GM04503 (cell line): Measurements from ENCODE around the gene SNRPD3.
A peak's percentile ranks its signal among the peaks of the same experiment; 100 is the strongest.
"Not testable (repeated sequence)": the region's sequence is repeated elsewhere in the genome, so short reads cannot be mapped to it uniquely, and the experiment has no call there.

Experiments used
- DNase-seq: peaks from one replicate; pipeline ENCODE4 v3.0.0-alpha.2; 2012; ENCODE audit warnings: low read depth

Gene SNRPD3

DNA sequence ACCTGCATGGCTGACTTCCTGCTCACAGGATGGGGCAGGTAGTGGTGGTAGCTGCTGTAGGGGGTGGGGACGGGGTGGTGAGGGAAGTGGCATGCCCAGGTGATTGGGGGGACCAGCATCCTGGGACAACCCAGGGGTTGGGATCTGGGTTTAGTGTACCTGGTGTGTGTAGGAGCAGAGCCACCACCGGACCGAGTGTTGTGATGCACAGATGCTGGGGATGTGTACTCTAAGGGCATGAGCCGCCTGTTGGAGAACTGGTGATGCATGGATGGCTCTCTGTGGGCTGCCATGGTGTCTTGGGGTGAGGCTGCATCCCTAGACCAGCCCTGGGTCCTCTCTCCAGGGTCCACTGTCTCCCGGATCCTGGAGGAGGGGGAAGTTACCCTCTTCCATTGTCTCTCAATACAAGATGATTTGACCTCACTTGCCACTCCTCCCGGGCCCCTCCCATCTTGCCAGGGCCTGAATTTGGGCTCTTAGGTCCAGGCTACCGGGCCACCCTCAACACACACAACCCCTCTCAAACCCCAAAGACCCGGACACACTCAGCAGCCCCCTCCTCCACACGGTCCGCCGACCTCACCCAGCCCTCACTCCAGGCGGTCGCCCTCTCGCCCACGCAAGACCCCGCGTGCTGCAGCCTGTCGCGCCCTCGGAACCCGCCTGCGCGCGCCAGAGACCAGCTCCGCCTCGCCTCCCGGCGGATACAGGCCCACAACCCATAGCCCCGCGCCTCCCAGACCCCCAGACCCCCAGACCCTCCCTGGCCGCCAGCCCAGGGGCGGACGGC is 36.5 kb downstream of the SNRPD3 start:
- no peak for DNase-seq

DNA sequence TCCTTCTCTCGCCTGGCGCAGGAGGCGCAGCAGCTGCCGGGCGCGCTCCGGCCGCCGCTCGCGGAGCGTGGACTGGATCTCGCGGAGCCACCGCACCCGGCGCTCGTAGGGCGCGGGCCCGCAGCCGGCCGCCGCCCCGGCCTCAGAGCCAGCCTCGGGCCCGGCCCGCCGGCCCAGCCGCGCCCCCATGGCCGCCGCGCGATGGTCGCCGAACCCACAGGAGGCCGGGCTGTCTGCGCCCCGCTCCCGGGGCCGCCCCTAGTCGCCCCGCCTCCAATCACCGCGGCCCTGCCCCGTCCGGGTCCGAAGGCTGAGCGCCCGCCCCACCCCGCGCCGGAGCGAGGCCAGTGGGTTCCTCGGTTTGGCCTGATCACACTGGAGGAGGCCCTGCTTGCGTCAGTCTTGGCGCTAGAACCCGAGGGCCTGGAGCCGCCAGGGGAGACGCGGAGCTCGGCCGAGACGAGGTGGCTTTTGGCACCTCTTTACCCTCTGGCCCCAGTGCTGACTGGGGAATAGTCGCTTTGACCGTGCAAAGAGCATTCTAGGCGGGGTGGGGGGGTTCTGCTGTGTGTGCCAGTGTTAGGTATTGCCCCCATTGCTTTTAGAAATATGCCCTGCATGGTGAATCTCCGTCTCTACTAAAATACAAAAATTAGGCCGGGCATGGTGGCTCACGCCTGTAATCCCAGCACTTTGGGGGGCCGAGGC is 37.2 kb downstream of the SNRPD3 start, which contains the start of gene LRRC75B:
LRRC75B (minus strand) TSS at position 223 of the 708 bp plus-strand sequence; CDS start at position 189, 34 bp downstream.
- peak; percentile 39 for DNase-seq

DNA sequence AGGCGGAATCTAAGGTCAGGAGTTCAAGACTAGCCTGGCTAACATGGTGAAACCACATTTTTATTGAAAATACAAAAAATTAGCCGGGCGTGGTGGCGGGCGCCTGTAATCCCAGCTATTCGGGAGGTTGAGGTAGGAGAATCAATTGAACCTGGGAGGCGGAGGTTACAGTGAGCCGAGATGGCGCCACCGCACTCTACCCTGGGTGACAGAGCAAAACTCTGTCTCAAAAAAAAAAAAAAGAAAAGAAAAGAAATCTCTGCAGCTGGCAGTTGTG is 37.7 kb downstream of the SNRPD3 start:
- DNase-seq = not testable (repeated sequence)

DNA sequence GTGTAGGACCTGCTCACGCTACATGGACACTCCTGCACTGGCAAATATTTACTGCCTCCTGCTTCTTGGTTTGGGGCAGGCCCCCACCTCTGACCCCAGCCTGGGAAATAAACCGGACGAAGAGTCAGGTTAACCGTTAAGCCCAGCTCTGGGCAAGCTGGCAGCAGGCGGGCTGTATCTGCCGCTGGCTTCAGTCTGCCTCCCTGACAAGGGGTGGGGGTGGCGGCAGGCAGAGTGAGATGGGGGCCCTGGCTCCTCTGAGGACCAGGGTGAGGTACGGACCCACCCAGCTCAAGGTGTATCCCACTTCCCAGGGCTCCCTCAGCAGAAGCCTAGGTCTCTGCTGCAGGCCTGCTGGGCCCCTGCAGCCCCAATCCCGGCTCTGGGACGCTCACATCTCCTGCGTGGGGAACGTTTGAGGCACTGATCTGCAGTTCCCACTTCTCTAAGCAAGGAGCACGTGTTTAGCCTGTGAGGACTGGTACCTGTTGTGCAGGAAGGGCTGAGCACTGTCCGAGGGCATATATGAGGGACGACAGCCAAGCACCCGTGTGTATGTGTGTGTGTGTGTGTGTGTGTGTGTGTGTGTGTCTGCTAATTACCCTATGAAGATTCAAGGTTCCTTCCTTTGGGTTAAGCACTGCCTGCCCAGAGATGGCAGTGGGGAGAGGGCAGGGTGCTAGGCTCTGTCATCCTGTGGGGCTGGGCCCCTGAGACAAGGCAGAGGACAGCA is 38.2 kb downstream of the SNRPD3 start:
- DNase-seq = no peak

DNA sequence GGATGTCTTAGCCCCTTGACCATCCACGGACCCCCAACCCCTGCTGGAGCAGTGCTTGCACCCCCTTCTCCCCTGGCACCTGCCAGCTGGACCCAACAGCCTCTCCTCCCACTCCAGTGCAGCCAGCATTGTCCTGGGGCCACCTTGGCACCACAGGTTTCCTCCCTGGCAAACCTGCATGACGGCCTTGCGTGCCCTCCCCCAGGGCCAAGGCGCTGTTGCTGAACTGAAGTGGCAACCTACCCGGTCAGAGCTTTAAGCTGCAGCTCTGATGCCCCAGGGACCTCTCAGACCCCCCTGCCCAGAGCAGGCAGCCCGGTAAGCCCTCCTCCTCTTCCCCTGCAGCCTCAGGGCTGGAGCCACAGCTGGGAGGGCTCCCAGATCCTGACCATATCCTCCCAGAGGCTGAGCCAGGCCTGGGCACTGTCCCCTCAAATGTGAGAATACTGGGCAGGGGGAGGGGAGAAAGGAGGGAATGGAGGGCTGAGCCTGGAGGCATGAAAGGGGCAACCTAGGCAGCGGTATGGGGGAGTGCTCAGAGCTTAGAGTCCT is 38.8 kb downstream of the SNRPD3 start:
- no peak for DNase-seq

DNA sequence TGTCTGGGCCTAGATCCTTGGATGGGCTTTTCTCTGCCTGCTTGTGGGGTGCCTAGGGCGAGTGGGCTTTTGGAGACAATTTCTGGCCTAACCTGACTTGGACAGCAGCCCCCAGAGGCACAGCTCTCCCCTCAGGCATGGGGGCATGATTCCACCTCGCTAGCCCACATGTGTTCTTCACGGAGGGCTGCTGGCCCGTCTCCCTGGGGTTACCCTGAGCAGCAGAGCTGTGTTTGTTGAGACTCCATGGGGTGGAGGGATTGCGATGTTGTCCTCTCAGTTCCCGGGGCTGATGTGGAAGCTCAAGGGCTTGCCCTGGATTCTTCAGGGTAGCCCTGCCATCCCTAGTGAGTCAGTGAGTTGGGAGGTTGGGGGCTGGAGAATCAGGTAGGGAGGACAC is 39.4 kb downstream of the SNRPD3 start:
- no peak for DNase-seq

DNA sequence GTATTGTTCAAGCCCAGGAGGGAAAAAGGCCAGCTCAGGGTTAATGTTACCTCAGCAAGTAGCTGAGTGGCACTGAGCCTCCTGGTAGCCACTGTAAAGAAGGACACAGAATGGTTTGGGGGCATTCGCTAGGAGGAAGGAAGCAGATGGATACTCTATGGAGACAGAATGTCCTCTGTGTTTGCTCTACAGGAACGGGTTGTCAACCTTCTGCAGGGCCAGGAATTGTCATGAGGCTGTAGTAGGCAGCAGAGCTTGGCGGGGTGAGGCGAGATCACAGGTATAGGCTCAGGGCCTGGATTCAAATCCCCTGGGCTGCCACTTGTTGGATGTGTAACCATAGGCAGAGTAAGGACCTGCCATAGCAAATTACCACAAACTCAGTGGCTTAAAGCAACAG is 40.1 kb downstream of the SNRPD3 start:
- no peak for DNase-seq

DNA sequence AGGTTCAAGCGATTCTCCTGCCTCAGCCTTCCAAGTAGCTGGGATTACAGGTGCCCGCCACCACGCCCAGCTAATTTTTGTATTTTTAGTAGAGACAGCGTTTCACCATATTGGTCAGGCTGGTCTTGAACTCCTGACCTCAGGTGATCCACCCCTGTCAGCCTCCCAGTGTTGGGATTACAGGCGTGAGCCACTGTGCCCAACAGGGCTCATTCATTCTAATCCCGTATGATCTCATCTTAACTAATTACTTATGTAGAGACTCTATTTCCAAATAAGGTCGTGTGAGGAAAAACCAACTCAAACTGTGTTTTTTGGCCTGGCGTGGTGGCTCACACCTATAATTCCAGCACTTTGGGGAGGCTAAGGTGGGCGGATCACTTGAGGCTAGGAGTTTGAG is 41.3 kb downstream of the SNRPD3 start:
- DNase-seq = not testable (repeated sequence)

DNA sequence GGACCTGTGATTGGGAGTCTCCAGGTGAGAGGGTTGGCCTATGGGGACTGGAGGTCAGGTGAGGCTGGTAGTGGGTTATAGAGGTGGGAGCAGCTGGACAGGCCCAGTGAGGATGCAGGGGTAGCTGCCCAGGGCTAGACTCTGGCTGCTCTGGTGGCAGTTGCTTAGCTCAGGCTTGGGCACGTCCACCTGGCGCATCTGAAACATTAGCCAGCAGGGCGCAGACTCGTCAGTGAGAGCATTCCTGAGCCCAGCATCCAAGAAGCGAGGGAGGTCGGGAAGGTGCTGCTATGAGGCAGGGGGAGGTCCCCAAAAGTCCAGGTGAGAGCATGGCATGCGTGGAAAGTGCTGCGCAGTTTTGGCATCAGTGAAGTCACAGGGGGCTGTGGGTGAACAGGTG is 43.7 kb downstream of the SNRPD3 start:
- DNase-seq = no peak

DNA sequence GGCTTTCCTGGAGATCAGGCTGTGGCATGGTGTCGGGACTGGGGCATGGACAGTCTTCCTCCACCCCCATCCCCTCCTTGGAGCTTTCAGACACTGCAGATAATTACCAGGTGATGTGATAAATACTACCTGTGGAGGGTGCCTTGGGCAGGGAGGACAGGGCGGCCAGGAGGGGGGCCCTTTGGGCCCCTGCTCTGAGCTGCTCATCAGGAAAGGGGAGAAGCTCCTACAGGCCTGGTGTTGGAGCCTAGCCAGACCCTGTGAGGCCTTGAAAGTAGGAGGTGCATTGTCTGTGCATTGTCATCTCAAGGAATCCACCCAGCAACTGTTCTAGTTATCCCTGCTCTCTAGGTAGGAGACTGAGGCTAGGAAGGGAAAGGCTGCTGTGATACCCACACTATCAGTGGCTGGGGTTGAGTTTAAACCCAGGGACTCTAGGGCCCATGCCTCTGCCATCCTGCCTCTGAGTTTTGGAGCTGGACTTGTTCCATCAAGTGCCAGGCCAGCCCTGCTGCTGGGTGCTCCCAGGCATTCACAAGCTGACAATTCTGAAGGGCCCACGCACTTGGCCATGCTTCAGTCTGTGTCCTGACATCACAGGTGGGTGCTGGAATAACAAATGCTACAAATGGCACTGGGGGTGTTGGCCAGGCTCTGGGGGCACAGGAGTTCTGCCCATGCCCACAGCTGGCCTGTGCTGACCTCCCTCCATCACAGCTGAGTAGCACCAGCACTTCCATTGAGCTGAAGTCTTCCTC is 44.3 kb downstream of the SNRPD3 start:
- not testable (repeated sequence) for DNase-seq

DNA sequence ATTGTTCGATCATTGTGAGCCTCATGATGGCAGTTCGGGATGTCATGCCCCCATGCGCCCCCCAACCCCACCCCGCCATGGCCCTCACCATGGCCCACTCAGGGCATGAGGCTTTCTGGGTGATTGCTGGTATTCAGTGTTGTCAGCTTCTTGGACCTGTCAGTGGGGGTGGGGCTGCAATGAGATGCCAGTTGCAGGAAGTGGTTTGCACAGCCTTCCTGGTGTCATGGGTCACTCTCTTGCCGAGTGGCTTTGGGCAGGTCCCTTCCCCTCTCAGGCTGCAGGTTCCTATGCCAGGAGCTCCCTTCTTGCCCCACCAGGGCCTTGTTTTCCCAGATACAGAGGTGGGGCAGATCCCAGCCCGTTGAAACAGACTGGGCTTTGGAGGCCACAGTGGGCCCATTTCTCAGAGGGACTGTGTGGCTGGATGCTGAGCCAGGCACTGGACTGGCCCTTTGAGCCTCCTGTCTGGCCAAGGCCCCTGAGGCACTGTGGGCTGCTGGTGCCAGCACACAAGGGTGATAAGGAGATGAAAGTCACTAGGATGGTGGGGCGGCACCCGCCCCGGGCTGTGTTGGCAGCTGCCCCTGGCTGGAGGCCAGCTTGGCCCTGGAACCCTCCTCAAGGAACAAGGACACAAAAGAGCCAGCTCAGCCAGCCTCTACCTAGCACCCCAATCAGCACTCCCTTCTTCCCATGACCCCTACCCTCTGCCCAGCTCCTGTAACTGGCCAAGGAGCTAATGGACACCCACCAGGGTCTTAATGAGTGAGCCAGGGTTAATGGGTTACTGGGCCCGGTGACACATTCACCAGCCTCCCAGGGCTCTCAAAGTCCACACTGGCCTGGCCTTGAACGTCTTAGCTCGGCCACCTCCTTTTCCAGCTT is 45.7 kb downstream of the SNRPD3 start:
- DNase-seq = no peak

DNA sequence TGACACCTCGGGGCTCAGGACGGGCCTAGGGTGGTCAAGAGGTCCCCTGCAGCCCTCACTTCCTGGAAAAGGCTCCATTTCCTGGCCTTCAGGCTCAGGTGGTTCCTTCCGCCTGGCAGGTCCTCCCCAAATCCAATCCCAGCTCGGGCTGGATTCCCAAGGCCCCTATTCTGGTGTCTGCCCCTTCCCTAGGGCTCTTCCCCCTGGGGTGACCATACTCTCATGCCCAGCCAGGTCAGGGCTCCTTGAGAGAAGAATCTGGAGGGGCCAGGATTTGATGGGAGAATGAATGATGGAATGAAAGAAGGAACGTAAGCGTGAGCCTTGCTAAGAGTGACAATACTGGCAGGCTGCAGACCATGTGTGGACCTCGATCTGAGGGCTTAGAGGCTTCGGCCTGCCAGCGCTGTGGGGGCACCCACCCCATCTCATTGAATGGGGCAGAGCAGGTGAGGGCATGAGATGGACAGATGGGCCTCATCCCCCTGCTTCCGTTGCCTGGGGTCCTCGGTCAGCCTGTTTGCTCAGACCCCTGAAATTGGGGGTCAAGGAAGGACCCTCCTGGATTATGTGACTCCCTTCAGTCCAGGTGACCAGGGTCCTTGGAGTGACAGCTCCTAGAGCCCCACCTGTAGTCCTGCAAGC is 46.4 kb downstream of the SNRPD3 start:
- not testable (repeated sequence) for DNase-seq

DNA sequence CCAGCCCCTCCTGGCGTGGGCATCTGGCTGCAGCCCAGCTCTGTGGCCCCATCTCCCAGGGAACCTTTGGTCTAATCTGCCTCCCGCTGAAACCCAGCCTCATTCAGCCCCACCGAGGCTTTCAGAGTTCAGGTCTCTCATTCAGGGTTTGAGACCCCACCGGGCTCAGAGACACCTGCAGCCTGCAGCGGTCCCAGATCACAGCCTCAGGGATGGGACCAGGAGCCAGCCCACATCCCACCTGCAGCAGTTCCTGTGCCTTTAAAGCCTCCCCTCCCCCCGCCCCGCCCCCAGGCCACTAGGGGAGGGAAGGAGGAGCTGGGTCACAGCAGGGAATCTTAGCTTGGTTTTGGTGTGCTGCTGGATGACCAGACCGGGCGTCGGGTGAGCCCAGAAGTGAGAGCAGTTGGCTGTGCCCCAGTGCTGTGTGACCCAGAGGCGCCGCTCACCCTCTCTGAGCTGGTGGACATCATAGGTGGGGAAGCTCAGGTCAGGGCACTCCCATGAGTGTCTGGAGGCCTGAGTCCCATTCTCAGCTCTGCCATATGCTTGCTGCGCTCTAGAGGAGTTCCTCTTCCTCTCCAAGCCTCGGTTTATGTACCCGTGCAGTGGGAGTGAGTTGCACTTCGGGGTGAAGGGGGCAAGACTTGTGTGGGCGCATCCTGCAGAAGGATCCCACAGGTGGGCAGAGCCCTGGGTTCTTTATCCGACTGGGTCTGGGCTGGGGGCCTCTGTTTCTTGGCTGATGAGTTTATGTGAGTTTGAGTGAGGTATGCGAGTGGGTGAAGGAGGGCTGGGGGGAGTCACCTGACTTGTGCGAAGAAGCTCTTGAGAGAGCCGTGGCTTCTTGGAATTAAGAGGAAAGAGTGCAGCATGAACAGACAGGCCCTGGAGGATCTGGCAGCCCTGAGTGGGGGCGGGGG is 47.3 kb downstream of the SNRPD3 start, which contains the start of gene GGT1:
GGT1 (plus strand) TSS at position 347 of the 923 bp plus-strand sequence. CDS start 7,889 bp downstream, outside the sequence.
- DNase-seq = not testable (repeated sequence)

DNA sequence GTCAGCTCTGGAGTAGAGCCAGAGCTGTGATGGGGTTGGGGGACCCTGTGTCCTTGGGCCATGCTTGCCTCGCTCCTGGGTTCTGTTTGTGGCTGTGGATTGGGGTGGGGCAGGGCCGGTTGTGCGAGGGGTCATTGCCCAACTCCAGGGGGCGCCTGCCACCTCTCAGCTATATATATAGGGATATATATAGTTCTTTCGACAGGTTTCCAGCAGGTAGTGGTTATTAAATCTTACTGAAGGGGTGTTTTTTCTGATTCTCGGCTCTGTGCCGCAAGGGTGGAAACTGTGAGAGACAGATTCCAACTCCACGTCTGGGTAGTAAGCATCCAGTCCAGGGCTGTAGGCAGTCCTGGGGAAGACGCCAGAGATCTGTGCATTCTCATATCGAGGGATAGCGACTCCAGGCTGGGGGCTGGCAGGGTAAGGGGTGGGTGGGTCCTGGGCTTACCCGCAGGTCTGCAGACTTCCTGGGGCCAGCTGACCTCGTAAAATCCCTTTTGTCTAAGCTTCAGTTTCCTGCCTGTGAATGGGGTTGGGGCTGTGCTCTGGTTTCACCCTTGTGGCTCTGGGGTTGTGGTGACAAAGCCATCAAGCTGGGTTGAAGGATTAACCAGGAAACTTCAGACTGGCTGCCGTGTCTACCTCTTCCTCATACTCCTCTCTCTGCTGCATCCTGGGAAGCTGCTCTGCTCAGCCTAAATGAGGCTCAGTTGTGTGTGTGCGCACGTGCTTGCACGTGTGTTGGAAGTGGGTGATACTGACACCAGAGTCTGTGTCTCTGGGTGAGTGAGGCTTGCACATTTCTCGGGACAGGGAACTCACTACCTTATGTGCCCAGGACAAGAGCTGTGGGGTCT is 48.2 kb downstream of the SNRPD3 start:
- not testable (repeated sequence) for DNase-seq

DNA sequence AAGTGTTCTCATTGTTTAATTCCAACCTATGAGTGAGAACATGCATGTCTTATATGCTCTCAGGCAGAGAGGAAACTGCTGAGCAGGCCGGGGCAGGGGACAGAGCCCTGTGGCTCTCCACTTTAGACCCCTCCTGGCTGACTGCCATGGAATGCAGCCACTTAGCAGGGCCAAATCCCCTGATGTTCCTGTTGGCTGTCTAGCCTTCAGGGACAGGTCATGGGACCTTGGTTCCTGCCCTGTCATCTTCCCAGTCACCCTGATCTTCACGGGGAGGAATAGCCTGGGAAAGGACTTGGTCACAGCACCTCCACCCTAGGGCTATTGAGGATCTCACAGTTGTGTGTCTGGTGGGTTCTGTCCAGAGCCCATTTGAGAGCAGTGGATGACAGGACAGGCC is 50.5 kb downstream of the SNRPD3 start:
- DNase-seq = not testable (repeated sequence)

DNA sequence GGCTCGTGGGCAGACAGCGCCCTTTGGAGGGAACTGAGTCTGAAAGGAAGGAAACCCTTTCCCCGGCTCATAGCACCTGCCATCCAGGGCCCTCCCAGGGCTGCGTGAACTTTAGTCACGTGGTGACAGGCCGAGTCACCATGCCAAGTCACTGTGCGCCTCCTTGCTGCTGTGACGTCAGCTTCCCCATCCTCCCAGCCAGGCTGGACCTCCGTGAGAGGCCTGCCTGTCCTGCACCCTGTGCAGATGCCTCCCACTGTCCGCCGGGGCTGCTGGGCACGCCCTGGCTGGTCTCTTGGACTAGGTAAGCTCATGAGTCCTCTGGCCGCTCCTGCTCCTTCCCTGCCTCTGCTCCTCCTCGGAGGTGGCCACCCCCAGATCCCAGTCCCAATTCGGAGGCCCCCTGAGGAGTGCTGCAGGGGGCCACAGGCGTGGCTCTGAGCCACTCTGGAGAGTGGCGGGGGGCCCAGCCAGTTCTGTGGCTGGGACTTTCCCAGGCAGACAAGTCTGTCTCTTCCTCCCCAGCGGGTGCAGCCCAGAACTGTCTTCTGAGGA is 51.7 kb downstream of the SNRPD3 start:
- not testable (repeated sequence) for DNase-seq

DNA sequence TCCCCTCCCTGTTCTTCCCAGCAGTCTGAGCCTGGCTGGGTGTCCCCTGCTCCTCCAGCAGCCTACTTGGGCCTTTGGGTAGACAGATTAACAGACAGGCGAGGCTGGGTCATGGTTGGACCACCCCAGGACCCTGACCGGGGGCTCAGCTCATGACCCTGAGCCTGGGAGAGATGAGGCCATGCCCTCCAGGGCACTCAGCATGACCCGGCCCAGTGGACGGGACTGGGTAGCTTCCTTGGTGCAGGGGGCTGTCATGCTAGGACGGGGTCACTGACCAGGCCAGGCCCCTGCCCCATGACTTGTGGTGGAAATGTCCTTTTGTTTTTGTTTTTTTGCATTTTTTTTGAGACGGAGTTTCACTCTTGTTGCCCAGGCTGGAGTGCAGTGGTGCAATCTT is 52.5 kb downstream of the SNRPD3 start:
- not testable (repeated sequence) for DNase-seq

DNA sequence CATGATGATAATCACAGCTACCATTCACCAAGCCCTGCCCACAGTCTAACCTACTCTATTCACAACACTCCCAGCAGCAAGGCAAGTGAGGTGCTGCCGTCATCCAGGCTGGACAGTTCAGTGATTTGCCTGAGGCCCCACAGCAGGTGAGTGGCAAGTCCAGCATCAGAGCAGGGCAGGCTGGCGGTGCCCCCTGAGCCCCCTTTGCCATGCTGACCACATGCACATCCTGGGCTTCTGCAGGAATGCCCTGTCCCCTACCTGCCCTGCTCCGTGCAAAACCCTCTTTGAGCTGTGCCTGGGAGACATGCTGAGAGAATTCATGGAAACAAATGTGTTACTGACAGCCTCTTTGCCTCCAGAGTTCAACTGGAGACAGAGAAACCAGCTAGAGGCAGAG is 54.1 kb downstream of the SNRPD3 start:
- not testable (repeated sequence) for DNase-seq
